IPS-18c (cell line): Measurements from ENCODE around the gene CD226.

ENCODE experiments used
- H3K4me3 ChIP-seq: 2 replicates; pipeline ENCODE4 v1.7.0; 2013; ENCODE audit warnings: low read depth, mild to moderate bottlenecking, low read length, moderate library complexity; ENCODE audit not compliant: insufficient read depth
- H3K9me3 ChIP-seq: one replicate; pipeline ENCODE4 v1.6.1; 2013; ENCODE audit warnings: mild to moderate bottlenecking, low read length, moderate library complexity; ENCODE audit not compliant: control insufficient read depth, insufficient read depth

Gene CD226

GRCh38 chr18:69814861-69815385 lies 132.8 kb downstream of the CD226 start:
- Histone ChIP-seq H3K9me3 (no peaks in the 10 kb centered on the region), H3K4me3 (no peak overlapping the region)

GRCh38 chr18:69813559-69813958 lies 134.1 kb downstream of the CD226 start:
- Histone ChIP-seq H3K4me3 (no peak overlapping the region), H3K9me3 (no peaks in the 10 kb centered on the region)

- H3K9me3 ChIP-seq: no peaks in the 10 kb centered on the region
- H3K4me3 ChIP-seq: no peak overlapping the region
Measured at GRCh38 chr18:69808399-69808798, 139.3 kb downstream of the CD226 start.

GRCh38 chr18:69804776-69805501 lies 142.7 kb downstream of the CD226 start:
- H3K9me3 ChIP-seq: no peaks in the 10 kb centered on the region
- H3K4me3 ChIP-seq: no peak overlapping the region
